DND-41 (cell line): ENCODE data around the gene MAST2.

ENCODE experiments used
- CTCF ChIP-seq: IDR thresholded peaks from 2 replicates; pipeline ENCODE4 v1.5.1; 2012; ENCODE audit warnings: borderline replicate concordance, low read length, moderate library complexity, mild to moderate bottlenecking; ENCODE audit not compliant: poor library complexity, severe bottlenecking; ENCODE audit errors: extremely low read depth
- EZH2 ChIP-seq: IDR thresholded peaks from 3 replicates; pipeline ENCODE4 v1.6.1; 2012; ENCODE audit warnings: borderline replicate concordance, low read depth, mild to moderate bottlenecking, moderate library complexity, low read length, inconsistent platforms; ENCODE audit not compliant: severe bottlenecking

DNA sequence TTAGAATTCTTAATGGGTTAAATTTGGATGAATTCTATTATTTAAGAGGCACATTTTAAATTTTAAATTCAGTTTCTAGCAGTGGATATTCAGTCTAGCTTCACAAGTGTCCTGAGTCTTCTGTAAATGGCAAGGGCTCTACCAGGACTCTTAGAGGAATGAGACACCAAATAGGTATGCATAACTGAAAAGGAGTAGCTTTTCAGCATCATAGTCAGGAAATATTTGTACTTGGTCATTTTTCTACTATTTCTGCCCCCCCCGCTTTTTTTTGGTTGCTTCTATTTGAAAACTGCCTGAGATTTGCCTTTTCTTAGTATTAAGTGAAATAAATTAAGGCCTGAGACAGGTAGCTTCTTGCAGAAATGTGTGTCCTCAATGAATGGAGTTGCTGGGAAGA is 80.2 kb downstream of the MAST2 start:
- TF ChIP-seq CTCF (no peak), EZH2 (no peak)
